GM12875 (cell line): Measurements from ENCODE around the gene OTOP1.
"Not testable (repeated sequence)": the region's sequence is repeated elsewhere in the genome, so short reads cannot be mapped to it uniquely, and the experiment has no call there.

Experiments used
- H3K4me3 ChIP-seq: one replicate; pipeline ENCODE4 v1.5.1; 2011; ENCODE audit warnings: low read depth, low read length, control low read depth
- CTCF ChIP-seq: IDR thresholded peaks from 2 replicates; pipeline ENCODE4 v1.5.1; 2011; ENCODE audit warnings: low read depth, mild to moderate bottlenecking, control low read depth, inconsistent platforms, low read length, moderate library complexity, borderline replicate concordance; ENCODE audit not compliant: insufficient read depth

The OTOP1 gene

GRCh38 chr4:4248885-4249203, 22.1 kb upstream of the OTOP1 start:
- H3K4me3 ChIP-seq: peak overlapping the region; percentile 92
- no peak for TF ChIP-seq CTCF

GRCh38 chr4:4248029-4248884, 21.5 kb upstream of the OTOP1 start, which contains the start of gene TMEM128:
Gene TMEM128, minus strand, starts transcription at chr4:4248223. Its CDS starts 21 bp downstream, at chr4:4248202.
- no peak for TF ChIP-seq CTCF
- peak within 1 kb of the TSS; percentile 92 for H3K4me3 ChIP-seq

GRCh38 chr4:4247696-4248028, 20.9 kb upstream of the OTOP1 start:
- H3K4me3 ChIP-seq: peak overlapping the region; percentile 92
- no peak for TF ChIP-seq CTCF

GRCh38 chr4:4245172-4245571, 18.4 kb upstream of the OTOP1 start:
- no peak overlapping the region for H3K4me3 ChIP-seq
- no peak for TF ChIP-seq CTCF

- not testable (repeated sequence) for H3K4me3 ChIP-seq
These were observed 12.8 kb upstream of the OTOP1 start for GRCh38 chr4:4239551-4239950.

- no peak for TF ChIP-seq CTCF
These were observed 6.9 kb upstream of the OTOP1 start for GRCh38 chr4:4233610-4234009.

GRCh38 chr4:4228356-4228668, 1.6 kb upstream of the OTOP1 start:
- H3K4me3 ChIP-seq: no peak overlapping the region
- no peak for TF ChIP-seq CTCF

More at GRCh38 chr4:4233610-4234009, 6.9 kb upstream of the OTOP1 start:
- H3K4me3 ChIP-seq: no peak overlapping the region
